ENCODE measurements around the gene VAV1. TPM values are rescaled to one million over a fixed set of nuclear protein-coding genes. Genes with fewer than 3 reads are reported as not detected.

The VAV1 gene
- total and polyA plus RNA-seq, 10 of the 15 experiments (the other 5 are each of a cell fraction or from before 2014, with no cell fraction given): 1.6 to 76.8 (median 40.7) TPM

GRCh38 chr19:6817179-6817578, 44.7 kb downstream of the VAV1 start:
- no TSS peak for BruUV-seq (replicated peaks)
- TF ChIP-seq ATF2 (IDR thresholded peaks at IDR 0.05; ENCODE audit: low read length) (no peak), BACH1 (IDR thresholded peaks at IDR 0.05; ENCODE audit: borderline replicate concordance) (no peak), ZZZ3 (IDR thresholded peaks at IDR 0.05; ENCODE audit: control insufficient read depth, insufficient read length, low read depth) (no peak), ZNF592 (IDR thresholded peaks at IDR 0.05) (no peak), POLR2A (IDR thresholded peaks at IDR 0.05; ENCODE audit: low read depth, low read length) (no peak)
- Histone ChIP-seq H3K27ac (ENCODE audit: control insufficient read depth, insufficient read depth) (no peak overlapping the region), H3K9me3 (replicated peaks; ENCODE audit: control insufficient read depth, insufficient read depth, low read length) (peaks cover 9% of the 10 kb centered on the region), H3K79me2 (ENCODE audit: control insufficient read depth, insufficient read depth, low read length) (peaks cover 16% of the 10 kb centered on the region), H3K36me3 (ENCODE audit: control insufficient read depth in 2 of 2, insufficient read depth in 2 of 2, low read length in 1 of 2) (peaks cover 11 to 27% of the 10 kb centered on the region in 2 experiments), H3K4me1 (ENCODE audit: control insufficient read depth, insufficient read depth, low read length) (no peaks in the 10 kb centered on the region), H3K4me3 (no peak overlapping the region), H4K20me1 (ENCODE audit: control insufficient read depth, insufficient read depth) (no peaks in the 10 kb centered on the region), H3K4me2 (ENCODE audit: control insufficient read depth, insufficient read depth) (no peak overlapping the region), H2AFZ (ENCODE audit: control insufficient read depth, low read depth, low read length) (no peak overlapping the region), H3K27me3 (replicated peaks in 1 of 2; ENCODE audit: control insufficient read depth in 2 of 2, insufficient read depth in 2 of 2, low read length in 1 of 2) (no peaks in the 10 kb centered on the region), H3K9ac (ENCODE audit: control insufficient read depth, insufficient read depth, low read length) (no peak overlapping the region)
- ChIA-PET CTCF (no interaction called here), SMC1A (ENCODE audit: uncharacterized antibody, unreplicated experiment) (no interaction called here), RAD21 (ENCODE audit: unreplicated experiment) (no interaction called here), POLR2A (no interaction called here)
- intact Hi-C loops (cut with micrococcal nuclease; ENCODE audit: unreplicated experiment): no loop called here
- ATAC-seq (no peak), FAIRE-seq (no peak), DNase-seq (ENCODE audit: low read depth, low spot score) (no peak)
- 67% methylated on average over 3 of the region's 3 CpGs for WGBS (ENCODE audit: insufficient coverage, insufficient replicate concordance, low lambda C conversion rate, missing lambda C conversion rate)
- in situ Hi-C loops (cut with MboI): no loop called here

Measured in GM12878 (cell line).